ENCODE data around the gene RIMKLB.
A peak's percentile ranks its signal among the peaks of the same experiment; 100 is the strongest.
"Not testable (repeated sequence)": the region's sequence is repeated elsewhere in the genome, so short reads cannot be mapped to it uniquely, and the experiment has no call there.

Gene RIMKLB

GRCh38 chr12:8695116-8695515, 2.7 kb upstream of the RIMKLB start:
- no peak for DNase-seq

GRCh38 chr12:8696442-8697090, 1.2 kb upstream of the RIMKLB start:
- DNase-seq, result peak; percentile 23

GRCh38 chr12:8697120-8697475, 693 bp upstream of the RIMKLB start:
- peak; percentile 61 for DNase-seq

DNA sequence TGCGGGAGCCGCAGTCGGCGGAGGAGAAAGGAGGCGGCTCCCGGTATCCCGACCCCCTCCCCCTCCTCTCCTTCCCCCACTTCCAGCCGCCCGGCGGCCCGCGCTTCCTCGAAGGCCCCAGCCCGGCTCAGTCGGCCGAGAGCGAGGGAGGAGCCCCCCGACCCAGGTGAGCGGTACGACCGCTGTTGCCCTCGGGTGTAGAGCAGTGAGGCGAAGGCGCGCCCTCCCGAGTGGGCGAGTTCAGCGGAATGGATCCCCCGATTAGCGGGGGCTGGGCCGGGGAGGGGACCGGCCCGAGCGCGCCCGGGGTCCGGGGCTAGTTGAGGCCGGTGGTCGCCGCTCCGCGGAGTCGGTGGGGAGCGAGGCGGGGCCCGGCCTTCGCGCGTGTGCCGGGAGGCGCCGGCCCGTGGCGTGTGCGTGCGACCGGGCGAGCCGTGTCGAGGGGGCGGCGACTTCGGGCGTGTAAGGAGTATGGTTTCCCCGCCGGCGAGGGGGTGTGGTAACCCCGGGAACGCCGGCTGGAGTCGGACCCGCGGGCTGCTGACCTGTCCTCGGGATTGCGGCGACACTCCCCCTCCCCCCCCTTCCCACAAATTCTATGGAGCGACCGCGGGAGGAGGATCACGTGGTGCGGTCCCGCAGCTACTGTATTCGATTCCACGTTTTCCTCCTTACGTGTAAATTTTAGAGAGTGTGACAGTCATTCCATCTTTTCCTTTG, 501 bp downstream of the RIMKLB start:
- DNase-seq, result peak; percentile 30

- no peak for DNase-seq
Observed at GRCh38 chr12:8698879-8699278, 1.1 kb downstream of the RIMKLB start.

DNA sequence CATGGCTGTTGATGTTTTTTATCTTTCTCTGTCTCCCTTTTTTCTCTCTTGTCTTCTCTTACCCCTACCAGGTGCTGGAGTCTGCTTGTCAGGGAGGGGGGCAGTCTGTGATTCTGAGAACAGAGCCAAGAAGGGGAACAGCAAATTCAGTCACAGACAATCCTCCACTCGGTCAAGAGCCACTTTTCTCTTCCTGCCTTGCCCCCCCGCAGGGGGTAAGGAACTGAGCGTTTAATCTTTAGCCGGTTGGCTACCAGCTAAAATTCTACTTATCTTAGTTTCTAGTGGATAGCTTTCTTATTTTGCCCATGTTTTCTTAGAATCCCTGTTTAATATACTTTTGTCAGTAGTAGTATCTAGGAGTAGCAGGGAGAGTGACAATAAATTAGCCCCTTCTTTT, 1.9 kb downstream of the RIMKLB start:
- DNase-seq, result no peak

DNA sequence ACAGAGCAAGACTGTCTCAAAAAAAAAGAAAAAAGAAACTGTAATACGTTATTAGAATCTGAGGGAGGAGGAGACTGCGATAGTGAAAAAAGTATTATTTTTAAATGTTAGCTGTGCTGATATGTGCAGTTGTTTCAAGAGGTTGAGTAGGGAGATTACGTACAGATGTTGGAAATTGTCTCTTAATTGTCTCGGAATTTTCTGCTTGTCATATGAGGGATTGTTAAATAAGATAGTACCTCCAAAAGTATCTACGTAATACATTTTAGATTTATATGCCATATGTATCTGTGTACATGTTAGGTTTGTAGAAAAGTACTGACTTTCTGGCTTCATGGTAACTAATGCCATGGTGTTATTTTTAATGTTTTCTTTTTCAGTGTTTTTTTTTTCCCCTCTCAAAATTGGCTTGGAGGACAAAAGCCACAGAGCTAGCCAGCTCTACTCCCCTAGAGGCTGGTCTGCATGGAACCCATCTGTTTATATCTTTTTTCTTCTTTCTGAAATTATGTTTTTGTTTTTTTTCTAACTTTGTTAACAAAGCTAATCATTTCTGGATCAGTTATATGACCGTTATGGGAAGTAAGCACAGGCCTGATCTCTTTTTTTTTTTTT, 3.4 kb downstream of the RIMKLB start:
- no peak for DNase-seq

GRCh38 chr12:8702159-8702558, 4.4 kb downstream of the RIMKLB start:
- DNase-seq, result no peak

GRCh38 chr12:8709124-8709830, 11.5 kb downstream of the RIMKLB start:
- DNase-seq, result no peak

GRCh38 chr12:8712572-8712971, 14.8 kb downstream of the RIMKLB start:
- no peak for DNase-seq

DNA sequence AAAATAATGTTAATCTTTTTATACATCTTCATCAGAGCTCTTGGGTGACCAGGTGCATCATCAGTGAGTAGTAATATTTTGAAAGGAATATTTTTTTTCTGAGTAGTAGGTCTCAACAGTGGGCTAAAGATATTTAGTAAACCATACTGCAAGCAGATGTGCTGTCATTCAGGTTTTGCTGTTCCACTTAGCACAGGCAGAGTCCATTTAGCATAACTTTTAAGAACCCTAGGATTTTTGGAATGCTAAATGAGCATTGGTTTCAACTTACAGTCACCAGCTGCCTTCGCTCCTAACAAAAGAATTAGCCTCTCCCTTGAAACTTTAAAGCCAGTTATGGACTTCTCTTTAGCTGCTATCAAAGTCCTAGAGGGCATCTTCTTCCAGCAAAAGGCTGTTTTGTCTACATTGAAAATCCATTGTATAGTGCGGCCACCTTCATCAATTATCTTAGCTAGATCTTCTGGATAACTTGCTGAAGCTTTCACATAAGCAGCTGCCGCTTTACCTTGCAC, 24.6 kb downstream of the RIMKLB start:
- DNase-seq, result no peak

GRCh38 chr12:8734873-8735381, 37.1 kb downstream of the RIMKLB start:
- no peak for DNase-seq

DNA sequence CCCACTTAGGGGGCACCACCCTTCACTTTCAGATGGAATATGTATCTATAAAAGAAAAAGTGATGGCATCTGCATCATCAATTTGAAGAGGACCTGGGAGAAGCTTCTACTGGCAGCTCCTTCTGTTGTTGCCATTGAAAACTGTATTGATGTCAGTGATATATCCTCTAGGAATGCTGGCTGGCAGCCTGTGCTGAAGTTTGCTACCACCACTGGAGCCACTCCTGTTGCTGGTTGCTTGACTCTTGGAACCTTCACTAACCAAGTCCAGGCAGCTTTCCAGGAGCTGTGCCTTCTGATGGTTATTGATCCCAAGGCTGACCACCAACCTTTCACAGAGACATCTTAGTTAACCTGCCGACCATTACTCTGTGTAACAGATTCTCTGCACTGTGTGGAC, 44.7 kb downstream of the RIMKLB start:
- no peak for DNase-seq

DNA sequence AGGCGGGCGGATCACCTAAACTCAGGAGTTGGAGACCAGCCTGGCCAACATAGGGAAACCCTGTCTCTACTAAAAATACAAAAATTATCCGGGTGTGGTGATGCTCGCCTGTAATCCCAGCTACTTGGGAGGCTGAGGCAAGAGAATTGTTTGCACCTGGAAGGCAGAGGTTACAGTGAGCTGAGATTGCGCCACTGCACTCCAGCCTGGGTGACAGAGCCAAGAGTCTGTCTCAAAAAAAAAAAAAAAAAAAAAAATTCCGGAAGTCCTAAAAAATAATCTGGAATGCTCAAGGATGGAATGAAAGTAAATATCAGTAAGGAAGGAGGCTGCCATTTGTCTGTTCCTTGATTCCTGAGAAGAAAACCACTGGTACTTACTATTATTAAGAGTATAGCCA, 45.3 kb downstream of the RIMKLB start:
- DNase-seq, result not testable (repeated sequence)

DNA sequence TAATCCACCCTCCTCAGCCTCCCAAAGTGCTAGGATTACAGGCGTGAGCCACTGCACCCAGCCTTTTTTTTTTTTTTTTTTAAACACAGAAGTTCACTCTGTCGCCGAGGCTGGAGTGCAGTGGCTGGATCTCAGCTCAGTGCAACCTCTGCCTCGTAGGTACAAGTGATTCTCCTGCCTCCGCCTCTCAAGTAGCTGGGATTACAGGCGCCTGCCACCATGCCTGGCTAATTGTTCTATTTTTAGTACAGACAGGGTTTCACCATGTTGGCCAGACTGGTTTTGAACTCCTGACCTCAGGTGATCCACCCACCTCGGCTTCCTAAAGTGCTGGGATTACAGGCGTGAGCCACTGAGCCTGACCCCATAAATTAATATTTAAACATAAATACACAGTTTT, 47.8 kb downstream of the RIMKLB start:
- not testable (repeated sequence) for DNase-seq

GRCh38 chr12:8746046-8746445, 48.3 kb downstream of the RIMKLB start:
- DNase-seq, result no peak

GRCh38 chr12:8760076-8760475, 62.3 kb downstream of the RIMKLB start:
- not testable (repeated sequence) for DNase-seq

- DNase-seq, result not testable (repeated sequence)
Observed at GRCh38 chr12:8762701-8763100, 64.9 kb downstream of the RIMKLB start.

GRCh38 chr12:8766121-8766520, 68.3 kb downstream of the RIMKLB start:
- not testable (repeated sequence) for DNase-seq

DNA sequence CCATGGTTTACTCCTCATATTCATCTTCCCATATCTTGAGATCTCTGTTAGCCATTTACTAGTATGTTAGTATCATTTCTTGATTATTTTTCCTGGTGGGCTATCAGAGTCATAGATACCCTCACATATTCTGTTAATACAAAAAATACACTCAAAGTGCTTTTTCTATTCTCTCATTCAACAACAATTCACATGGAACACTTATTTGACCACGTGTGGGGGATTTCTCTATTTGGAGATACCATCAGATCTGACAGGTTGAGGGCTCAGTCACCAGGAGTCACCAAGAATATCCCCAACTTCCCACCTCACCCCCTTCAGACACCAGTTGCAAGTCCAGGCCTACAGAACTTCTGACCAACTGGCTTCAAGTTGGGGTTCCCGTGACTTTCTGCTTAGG, 72.7 kb downstream of the RIMKLB start:
- no peak for DNase-seq

DNA sequence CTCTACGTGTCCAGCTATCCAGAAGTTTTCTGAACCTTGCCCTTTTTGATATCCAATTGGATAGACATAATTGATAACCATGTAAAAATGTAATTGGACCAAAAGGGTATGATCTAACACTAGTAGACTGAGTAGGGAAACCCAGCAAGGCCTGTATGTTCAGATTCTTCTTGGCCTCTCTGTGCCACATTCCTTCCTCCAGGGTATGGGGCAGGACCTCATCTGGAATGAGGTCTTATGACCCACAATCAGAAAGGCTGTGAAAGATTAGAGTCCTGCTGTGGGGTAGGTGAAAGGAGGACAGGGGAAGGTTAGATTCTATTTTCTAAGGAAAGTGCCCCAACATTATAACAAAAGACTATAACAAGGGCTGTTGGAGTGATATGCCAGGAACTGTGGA, 73.3 kb downstream of the RIMKLB start:
- no peak for DNase-seq

DNA sequence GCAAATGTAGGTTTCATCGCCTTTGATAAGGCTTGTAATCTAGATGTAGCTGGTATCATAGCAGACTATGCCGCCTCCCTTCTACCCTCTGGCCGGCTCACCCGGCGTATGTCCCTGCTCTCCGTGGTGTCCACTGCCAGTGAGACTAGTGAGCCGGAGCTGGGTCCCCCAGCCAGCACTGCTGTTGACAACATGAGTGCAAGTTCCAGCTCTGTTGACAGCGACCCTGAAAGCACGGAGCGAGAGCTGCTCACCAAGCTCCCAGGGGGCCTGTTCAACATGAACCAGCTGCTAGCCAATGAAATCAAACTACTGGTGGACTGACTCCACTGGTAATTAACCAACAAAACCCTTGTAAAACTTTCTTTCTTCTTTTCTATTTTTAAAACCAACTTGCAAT, 75.7 kb downstream of the RIMKLB start:
- no peak for DNase-seq

- no peak for DNase-seq
Observed at GRCh38 chr12:8779281-8779680, 81.5 kb downstream of the RIMKLB start.

All from NCI-H1105 treated with DMSO at 0.1 percent for 48 hours (cell line).